Spleen (tissue), 7 donors: Measurements from ENCODE around the gene LSG1.

Experiments
- POLR2A ChIP-seq, 3 donors: fragments of 450-650 bp; IDR thresholded peaks; one replicate each; pipeline ENCODE4 v1.5.1; 2017; ENCODE audit warnings: antibody characterized with exemption in 3 of 3, mild to moderate bottlenecking in 1 of 3
- POLR2AphosphoS5 ChIP-seq, 3 donors: sonication (generic); formaldehyde crosslinking; IDR thresholded peaks; one replicate each; pipeline ENCODE4 v1.5.1; 2017; ENCODE audit warnings: antibody characterized with exemption in 3 of 3
- TF ChIP-seq, protein P1 (sequence below), 11 experiments: fragments of 200-600 bp in 7 of 11; fragments of 450-650 bp in 4 of 11; sonication (generic) in 4 of 11; IDR thresholded peaks in 8 of 11; conservative IDR thresholded peaks in 3 of 11; 1 replicate in 7 of 11; 2 replicates in 4 of 11; pipeline versions ENCODE4 v1.4.0 to v1.8.0; 2016 to 2021; ENCODE audit warnings: antibody characterized with exemption in 11 of 11, inconsistent platforms in 4 of 11, mild to moderate bottlenecking in 1 of 11
- donor health status: DM: no; HTN: no; CAD: no; lungs with moderate emphysema.
- donor health status: DM: no; HTN: no; CAD: no.
- donor health status: DM: no; HTN: no; CAD: no.

DNA sequence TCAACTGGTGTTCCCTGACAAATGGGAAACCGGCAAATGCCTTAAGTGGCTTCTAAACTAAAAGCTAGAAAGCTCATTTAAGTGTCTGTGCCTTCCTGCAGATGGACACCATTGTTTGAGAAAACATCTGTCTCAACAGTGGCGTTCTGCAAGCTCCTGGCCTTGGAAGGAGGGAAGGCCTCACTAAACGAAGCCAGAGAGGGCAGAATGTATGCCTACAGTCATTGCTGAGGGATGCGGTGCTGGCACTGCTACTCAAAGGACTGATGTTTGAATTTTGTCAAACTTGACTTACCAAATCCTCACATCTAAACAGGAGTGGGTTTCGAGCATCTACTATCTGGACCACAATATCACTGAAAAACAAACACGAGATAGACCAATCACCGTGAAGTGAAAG lies 12.2 kb downstream of the LSG1 start:
- TF ChIP-seq, protein P1, sequence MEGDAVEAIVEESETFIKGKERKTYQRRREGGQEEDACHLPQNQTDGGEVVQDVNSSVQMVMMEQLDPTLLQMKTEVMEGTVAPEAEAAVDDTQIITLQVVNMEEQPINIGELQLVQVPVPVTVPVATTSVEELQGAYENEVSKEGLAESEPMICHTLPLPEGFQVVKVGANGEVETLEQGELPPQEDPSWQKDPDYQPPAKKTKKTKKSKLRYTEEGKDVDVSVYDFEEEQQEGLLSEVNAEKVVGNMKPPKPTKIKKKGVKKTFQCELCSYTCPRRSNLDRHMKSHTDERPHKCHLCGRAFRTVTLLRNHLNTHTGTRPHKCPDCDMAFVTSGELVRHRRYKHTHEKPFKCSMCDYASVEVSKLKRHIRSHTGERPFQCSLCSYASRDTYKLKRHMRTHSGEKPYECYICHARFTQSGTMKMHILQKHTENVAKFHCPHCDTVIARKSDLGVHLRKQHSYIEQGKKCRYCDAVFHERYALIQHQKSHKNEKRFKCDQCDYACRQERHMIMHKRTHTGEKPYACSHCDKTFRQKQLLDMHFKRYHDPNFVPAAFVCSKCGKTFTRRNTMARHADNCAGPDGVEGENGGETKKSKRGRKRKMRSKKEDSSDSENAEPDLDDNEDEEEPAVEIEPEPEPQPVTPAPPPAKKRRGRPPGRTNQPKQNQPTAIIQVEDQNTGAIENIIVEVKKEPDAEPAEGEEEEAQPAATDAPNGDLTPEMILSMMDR (IDR thresholded peaks at IDR 0.05 in 8 of 11, conservative IDR thresholded peaks at IDR 0.05 in 3 of 11): no peak
- no peak for TF ChIP-seq POLR2A (IDR thresholded peaks at IDR 0.05)
- no peak for TF ChIP-seq POLR2AphosphoS5 (IDR thresholded peaks at IDR 0.05)
